Ovary (tissue), 10 donors: ENCODE measurements around the gene FOXD4L4. TPM values are rescaled to one million over a fixed set of nuclear protein-coding genes. Genes with fewer than 3 reads are reported as not detected.
"Not testable (repeated sequence)": the region's sequence is repeated elsewhere in the genome, so short reads cannot be mapped to it uniquely, and the experiment has no call there.

Experiments used
- DNase-seq, 5 donors: peaks; one replicate each; pipeline ENCODE4 v3.0.0-alpha.2; 2019 to 2020
- H3K27ac ChIP-seq, 2 donors: fragments of 200-600 bp; one replicate each; pipeline versions ENCODE4 v1.5.1 to v1.8.0; 2019 to 2022
- H3K27me3 ChIP-seq: fragments of 200-600 bp; one replicate; pipeline ENCODE4 v1.8.0; 2022
- H3K36me3 ChIP-seq: fragments of 200-600 bp; sonication (generic); one replicate; pipeline ENCODE4 v1.5.1; 2019
- H3K4me1 ChIP-seq: one replicate; pipeline ENCODE4 v1.8.1; 2013; ENCODE audit warnings: mild to moderate bottlenecking, moderate library complexity; ENCODE audit not compliant: insufficient read depth
- H3K4me3 ChIP-seq: fragments of 200-600 bp; sonication (generic); one replicate; pipeline ENCODE4 v1.5.1; 2017
- H3K9me3 ChIP-seq, 2 donors: fragments of 200-600 bp in 1 of 2; sonication (generic) in 1 of 2; one replicate each; pipeline versions ENCODE4 v1.5.1 to v1.8.1; 2013 to 2019; ENCODE audit warnings: mild to moderate bottlenecking in 1 of 2, moderate library complexity in 1 of 2
- WGBS, 3 donors: extraction: QIAGEN DNeasy Blood & Tissue Kit in 1 of 3; methylation state at CpG; one replicate each; pipeline versions ENCODE4 v1.1.5 to v1.1.7; 2013 to 2017; 5-methylcytosine and 5-hydroxymethylcytosine counted together
- intact Hi-C, 4 donors: fragments of 100-400 bp; cut with DNase I; formaldehyde crosslinking; loops; one replicate each; pipeline versions ENCODE4 v1.11.0 to v1.15.1; 2022 to 2023
- long read RNA-seq, 3 donors: library from polyadenylated mRNA in 2 of 3; unstranded in 2 of 3; transcript quantifications; one replicate each; pipeline ENCODE4 v2.0.0 and lab custom pipeline, GENCODE V29; 2021 to 2026
- polyA plus RNA-seq, 2 donors: library from polyadenylated mRNA; stranded (reverse); fragments of 200-250 nt in 1 of 2; fragments of 350-450 nt in 1 of 2; fragmentation: Illumina TruSeq in 1 of 2; extraction: RNeasy Lipid Tissue Mini Kit (QIAGEN cat#74804) in 1 of 2; gene quantifications; one replicate each; pipeline ENCODE4 v1.2.3, GENCODE V29; 2013 to 2014
- total RNA-seq, 7 donors: library from RNA; depleted of rRNA in 2 of 7; stranded (reverse); fragments of >200 nt in 2 of 7; fragmentation: NEBNext Ultra II Directional in 3 of 7; extraction: Animal tissue kit (Norgen Biotek cat#: 25700) in 3 of 7; gene quantifications; one replicate each; pipeline versions ENCODE4 v1.1.0 to v1.2.4, GENCODE V29; 2016 to 2023
- donor health status: DM: no; HTN: no; CAD: no; lungs with moderate emphysema.
- donor health status: DM: no; HTN: no; CAD: no.
- donor health status: Bipolar disorder and iron deficiency.
- donor health status: DM: yes; HTN: yes; CAD: no.
- donor health status: DM: no; HTN: no; CAD: no.
- donor health status: DM: yes; HTN: yes; CAD: no.

Gene FOXD4L4
- under 1 TPM in 2 of 7 donors, not detected in 5; 0.11 to 0.20 TPM for total RNA-seq
- polyA plus RNA-seq, result not detected
- long read RNA-seq, donor 1, result 0 reads
- long read RNA-seq, donor 2, partial matches to known transcripts, result 0 of 4 reads
- long read RNA-seq, donor 2, other reads (novel, unspliced or antisense), result 0 of 4 reads
- long read RNA-seq, donor 3, result 0 reads

- intact Hi-C loops, result not testable (repeated sequence)
Observed at GRCh38 chr9:65737096-65737564, at the start of gene FOXD4L4. Gene FOXD4L4 (plus strand): TSS chr9:65737146. CDS start chr9:65737146, 0 bp downstream.

DNA sequence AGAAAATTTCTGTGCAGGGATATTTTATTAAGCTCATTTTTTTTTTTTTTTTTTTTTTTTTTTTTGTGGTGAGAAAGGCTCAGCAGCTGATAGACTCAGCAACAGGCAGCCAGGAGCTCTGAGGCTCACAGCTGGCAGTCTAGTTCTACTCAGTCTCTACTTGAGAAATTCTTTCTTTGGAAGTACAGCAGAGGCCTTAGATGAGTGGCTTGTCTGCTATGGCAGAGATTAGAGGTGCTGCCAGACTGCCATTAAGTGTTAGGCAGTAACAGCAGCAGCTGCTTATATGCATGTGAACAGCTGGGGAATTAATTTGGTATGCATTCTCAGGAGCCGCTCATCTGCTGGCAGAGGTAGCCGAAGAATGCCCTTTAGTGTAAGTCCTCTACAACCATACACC is 33.4 kb upstream of the FOXD4L4 start:
- DNase-seq, H3K36me3 ChIP-seq, H3K9me3 ChIP-seq, H3K27ac ChIP-seq, H3K4me1 ChIP-seq, H3K4me3 ChIP-seq, H3K27me3 ChIP-seq, intact Hi-C loops: not testable (repeated sequence)
- WGBS, 3 donors, result 80% methylated on average over 1 of the region's 2 CpGs; no CpG with 5 or more reads in 2 of the 3 donors

More at GRCh38 chr9:65737096-65737564, at the start of gene FOXD4L4:
- H3K27me3 ChIP-seq, H3K4me3 ChIP-seq, H3K27ac ChIP-seq, H3K4me1 ChIP-seq, H3K9me3 ChIP-seq, H3K36me3 ChIP-seq: not testable (repeated sequence)
- WGBS, 3 donors, result 9 to 19% (median 15%) methylated on average over 11 to 17 of the region's 38 CpGs
- peak in 1 of 5 donors; percentile 17 for DNase-seq

- H3K27me3 ChIP-seq, DNase-seq, H3K4me1 ChIP-seq, H3K36me3 ChIP-seq, H3K4me3 ChIP-seq, intact Hi-C loops, H3K27ac ChIP-seq, H3K9me3 ChIP-seq: not testable (repeated sequence)
- WGBS, 3 donors, result 80 to 83% (median 81%) methylated on average over 2 to 3 of the region's 5 CpGs
Observed at GRCh38 chr9:65714445-65714844, 22.5 kb upstream of the FOXD4L4 start.

DNA sequence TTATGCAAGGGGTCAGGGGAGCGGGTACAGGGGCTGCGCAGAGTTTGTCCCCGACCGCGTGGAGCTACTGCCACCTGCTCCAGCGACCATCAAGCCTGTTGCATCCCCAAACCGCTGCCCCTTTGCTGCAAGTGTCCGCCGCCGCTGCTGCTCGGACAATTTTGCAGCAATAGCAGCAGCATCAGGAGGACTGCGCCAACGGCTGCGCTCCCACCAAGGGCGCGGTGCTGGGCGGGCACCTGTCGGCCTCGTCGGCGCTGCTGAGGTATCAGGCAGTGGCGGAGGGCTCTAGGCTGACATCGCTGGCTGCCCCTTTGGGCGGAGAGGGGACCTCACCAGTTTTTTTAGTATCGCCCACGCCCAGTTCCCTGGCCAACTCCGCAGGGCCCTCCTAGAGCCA is 1.2 kb downstream of the FOXD4L4 start:
- intact Hi-C loops, H3K4me1 ChIP-seq, H3K36me3 ChIP-seq, H3K4me3 ChIP-seq, H3K27ac ChIP-seq, DNase-seq, H3K27me3 ChIP-seq, H3K9me3 ChIP-seq: not testable (repeated sequence)
- WGBS, 3 donors, result 10% methylated on average over 2 of the region's 27 CpGs; no CpG with 5 or more reads in 2 of the 3 donors

Other genes starting within 250 kb of the FOXD4L4 start
- gene ZNG1E, start 61.2 kb upstream of the FOXD4L4 start, total RNA-seq, result 10 to 100 TPM; 22.2 to 50.3 (median 36.4) TPM
- gene ZNG1E, start 61.2 kb upstream of the FOXD4L4 start, polyA plus RNA-seq, result 10 to 100 TPM; 19.6 to 20.4 TPM